ENCODE data around the gene COL5A1.

GRCh38 chr9:134885679-134886412 lies 244.2 kb downstream of the COL5A1 start:
- TF ChIP-seq, protein P1, sequence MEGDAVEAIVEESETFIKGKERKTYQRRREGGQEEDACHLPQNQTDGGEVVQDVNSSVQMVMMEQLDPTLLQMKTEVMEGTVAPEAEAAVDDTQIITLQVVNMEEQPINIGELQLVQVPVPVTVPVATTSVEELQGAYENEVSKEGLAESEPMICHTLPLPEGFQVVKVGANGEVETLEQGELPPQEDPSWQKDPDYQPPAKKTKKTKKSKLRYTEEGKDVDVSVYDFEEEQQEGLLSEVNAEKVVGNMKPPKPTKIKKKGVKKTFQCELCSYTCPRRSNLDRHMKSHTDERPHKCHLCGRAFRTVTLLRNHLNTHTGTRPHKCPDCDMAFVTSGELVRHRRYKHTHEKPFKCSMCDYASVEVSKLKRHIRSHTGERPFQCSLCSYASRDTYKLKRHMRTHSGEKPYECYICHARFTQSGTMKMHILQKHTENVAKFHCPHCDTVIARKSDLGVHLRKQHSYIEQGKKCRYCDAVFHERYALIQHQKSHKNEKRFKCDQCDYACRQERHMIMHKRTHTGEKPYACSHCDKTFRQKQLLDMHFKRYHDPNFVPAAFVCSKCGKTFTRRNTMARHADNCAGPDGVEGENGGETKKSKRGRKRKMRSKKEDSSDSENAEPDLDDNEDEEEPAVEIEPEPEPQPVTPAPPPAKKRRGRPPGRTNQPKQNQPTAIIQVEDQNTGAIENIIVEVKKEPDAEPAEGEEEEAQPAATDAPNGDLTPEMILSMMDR (IDR thresholded peaks at IDR 0.05): no peak
- TF ChIP-seq POLR2A (IDR thresholded peaks at IDR 0.05): no peak
- TF ChIP-seq POLR2AphosphoS5 (IDR thresholded peaks at IDR 0.05): no peak
- no peak for TF ChIP-seq EP300 (IDR thresholded peaks at IDR 0.05)

Data from upper lobe of left lung (tissue), 4 donors.